Midbrain (tissue), 1 donor: ENCODE measurements around the gene RND3.

Source experiments
- DNase-seq: peaks from one replicate; lab custom pipeline; 2025; lab: John Stamatoyannopoulos, UW

The RND3 gene

GRCh38 chr2:150476286-150476685, 11.2 kb downstream of the RND3 start:
- no peak for DNase-seq

GRCh38 chr2:150475479-150476250, 11.8 kb downstream of the RND3 start:
- DNase-seq: no peak

GRCh38 chr2:150474326-150475074, 13.0 kb downstream of the RND3 start:
- no peak for DNase-seq

GRCh38 chr2:150473767-150474166, 13.7 kb downstream of the RND3 start:
- no peak for DNase-seq

- DNase-seq: no peak
Measured at GRCh38 chr2:150472511-150472899, 15.0 kb downstream of the RND3 start.

GRCh38 chr2:150471813-150472510, 15.5 kb downstream of the RND3 start:
- DNase-seq: no peak

- no peak for DNase-seq
Measured at GRCh38 chr2:150470435-150470834, 17.0 kb downstream of the RND3 start.

GRCh38 chr2:150469706-150470274, 17.7 kb downstream of the RND3 start:
- DNase-seq: no peak

- DNase-seq: no peak
Measured at GRCh38 chr2:150468350-150468960, 19.0 kb downstream of the RND3 start.

GRCh38 chr2:150467621-150467963, 19.9 kb downstream of the RND3 start:
- DNase-seq: no peak

GRCh38 chr2:150466741-150467620, 20.5 kb downstream of the RND3 start:
- no peak for DNase-seq

- no peak for DNase-seq
Measured at GRCh38 chr2:150465703-150466569, 21.5 kb downstream of the RND3 start.

- no peak for DNase-seq
Measured at GRCh38 chr2:150464986-150465385, 22.5 kb downstream of the RND3 start.

GRCh38 chr2:150464270-150464669, 23.2 kb downstream of the RND3 start:
- no peak for DNase-seq

GRCh38 chr2:150462770-150463169, 24.7 kb downstream of the RND3 start:
- DNase-seq: no peak

- DNase-seq: no peak
Measured at GRCh38 chr2:150459281-150459680, 28.2 kb downstream of the RND3 start.

GRCh38 chr2:150450765-150451164, 36.7 kb downstream of the RND3 start:
- no peak for DNase-seq

GRCh38 chr2:150449856-150450255, 37.6 kb downstream of the RND3 start:
- no peak for DNase-seq

GRCh38 chr2:150445398-150445797, 42.1 kb downstream of the RND3 start:
- DNase-seq: no peak

GRCh38 chr2:150442484-150442883, 45.0 kb downstream of the RND3 start:
- no peak for DNase-seq
